IPS-NIHi7 (cell line): Measurements from ENCODE around the gene SLC4A2.

Experiments
- DNase-seq: peaks from one replicate; pipeline ENCODE4 v3.0.0; 2012; ENCODE audit warnings: mixed read lengths; ENCODE audit errors: extremely low spot score

SLC4A2 gene

DNA sequence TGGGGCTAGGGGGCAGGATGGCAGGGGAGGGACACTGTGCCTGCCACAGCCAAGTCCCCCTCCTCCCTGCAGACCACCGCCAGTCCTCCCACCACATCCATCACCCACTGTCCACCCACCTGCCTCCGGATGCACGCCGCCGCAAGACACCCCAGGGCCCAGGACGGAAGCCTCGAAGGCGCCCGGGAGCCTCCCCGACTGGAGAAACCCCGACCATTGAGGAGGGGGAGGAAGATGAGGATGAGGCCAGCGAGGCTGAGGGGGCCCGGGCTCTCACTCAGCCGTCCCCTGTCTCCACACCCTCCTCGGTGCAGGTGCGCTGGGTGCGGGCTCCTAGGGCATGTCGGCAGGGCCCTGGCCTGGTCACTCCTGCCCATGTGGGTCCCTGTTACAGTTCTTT, 5.1 kb downstream of the SLC4A2 start:
- no peak for DNase-seq

DNA sequence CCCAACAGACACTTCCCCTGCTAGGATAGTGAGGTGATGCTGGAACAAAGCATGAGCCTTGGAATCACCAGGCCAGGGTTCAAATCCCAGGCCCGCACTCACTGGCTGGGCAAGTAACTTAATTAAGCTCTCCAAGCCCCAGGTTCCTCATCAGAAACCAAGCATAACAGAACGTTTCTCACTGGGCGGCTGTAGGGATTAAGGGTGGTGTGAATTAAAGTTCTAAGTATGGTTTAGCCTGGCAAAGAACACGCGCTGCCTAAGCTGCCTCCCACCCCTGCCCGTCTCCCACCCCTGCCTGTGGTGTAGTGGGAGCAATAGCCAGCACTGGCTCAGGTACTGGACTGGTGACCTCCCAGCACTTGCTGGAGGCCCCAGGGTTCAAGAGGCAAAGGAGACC, 5.6 kb downstream of the SLC4A2 start:
- no peak for DNase-seq

DNA sequence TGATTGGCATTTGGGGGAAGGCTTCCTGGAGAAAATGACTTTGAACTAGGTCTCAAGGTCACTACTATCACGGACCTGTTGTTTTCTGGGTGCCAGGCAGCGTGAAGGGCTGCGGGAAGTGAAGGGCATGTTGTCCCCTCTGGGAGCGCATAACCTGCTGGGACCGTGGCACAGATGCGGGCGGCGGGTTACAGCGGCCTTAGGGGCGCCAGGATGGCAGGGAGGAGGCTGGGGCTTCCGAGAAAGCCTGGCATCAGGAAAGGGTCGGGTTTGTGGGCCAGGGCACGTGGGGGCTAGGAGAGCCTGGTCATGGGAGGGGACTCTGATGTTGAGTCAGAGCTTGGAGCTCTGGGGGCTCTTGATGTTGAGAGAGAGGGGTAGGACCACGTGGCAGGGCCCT, 6.1 kb downstream of the SLC4A2 start:
- no peak for DNase-seq

DNA sequence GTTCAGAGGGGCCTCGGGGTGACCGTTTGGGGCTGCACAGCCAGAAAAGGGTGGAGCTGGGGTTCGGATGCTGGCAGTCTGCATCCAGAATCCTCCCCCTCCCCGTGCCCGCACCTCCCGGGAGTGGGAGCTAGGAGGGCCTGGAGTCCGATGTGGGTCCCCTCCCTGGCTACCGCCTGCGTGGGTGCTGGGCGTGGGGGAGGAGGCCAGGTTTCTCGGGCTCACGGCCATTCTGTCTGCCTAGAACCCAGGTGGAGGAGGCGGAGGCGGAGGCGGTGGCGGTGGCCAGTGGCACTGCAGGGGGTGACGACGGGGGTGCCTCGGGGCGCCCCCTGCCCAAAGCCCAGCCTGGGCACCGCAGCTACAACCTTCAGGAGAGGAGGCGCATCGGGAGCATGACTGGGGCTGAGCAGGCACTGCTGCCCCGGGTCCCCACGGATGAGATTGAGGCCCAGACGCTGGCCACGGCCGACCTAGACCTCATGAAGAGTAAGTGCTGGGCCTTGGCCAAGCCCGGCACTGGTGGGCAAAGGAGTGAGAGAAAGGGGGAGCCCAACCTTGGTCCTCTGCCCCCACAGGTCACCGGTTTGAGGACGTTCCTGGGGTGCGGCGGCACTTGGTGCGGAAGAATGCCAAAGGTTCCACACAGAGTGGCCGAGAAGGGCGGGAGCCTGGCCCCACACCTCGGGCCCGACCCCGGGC, 7.0 kb downstream of the SLC4A2 start:
- no peak for DNase-seq

DNA sequence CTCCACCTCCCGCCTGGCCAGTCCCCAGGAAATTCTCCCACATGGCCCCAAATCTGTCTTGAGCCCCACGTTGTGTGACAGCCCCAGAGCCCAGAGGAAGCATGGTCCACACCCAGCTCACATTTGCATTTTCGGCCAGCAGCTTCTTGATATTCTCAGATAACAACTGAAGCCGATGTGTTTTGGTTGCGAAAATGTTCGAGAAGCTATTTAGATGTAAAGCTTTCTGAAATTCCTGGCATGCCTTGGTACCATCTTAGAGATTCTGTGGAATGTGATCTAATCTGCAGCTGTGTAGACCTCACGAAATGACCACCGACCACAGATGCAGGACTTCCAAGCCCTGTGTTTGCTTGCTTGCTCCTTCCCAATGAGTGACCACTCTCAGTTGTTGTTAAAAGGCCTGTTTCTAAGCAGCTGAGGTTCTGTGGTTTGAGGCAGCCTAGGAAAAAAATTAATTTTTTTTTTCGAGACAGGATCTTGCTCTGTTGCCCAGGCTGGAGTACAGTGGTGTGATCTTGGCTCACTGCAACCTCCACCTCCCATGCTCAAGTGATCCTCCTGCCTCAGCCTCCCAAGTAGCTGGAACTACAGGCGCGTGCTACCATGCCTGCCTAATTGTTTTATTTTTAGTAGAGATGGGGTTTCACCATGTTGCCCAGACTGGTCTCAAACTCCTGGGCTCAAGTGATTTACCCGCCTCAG, 8.8 kb downstream of the SLC4A2 start:
- DNase-seq: no peak

DNA sequence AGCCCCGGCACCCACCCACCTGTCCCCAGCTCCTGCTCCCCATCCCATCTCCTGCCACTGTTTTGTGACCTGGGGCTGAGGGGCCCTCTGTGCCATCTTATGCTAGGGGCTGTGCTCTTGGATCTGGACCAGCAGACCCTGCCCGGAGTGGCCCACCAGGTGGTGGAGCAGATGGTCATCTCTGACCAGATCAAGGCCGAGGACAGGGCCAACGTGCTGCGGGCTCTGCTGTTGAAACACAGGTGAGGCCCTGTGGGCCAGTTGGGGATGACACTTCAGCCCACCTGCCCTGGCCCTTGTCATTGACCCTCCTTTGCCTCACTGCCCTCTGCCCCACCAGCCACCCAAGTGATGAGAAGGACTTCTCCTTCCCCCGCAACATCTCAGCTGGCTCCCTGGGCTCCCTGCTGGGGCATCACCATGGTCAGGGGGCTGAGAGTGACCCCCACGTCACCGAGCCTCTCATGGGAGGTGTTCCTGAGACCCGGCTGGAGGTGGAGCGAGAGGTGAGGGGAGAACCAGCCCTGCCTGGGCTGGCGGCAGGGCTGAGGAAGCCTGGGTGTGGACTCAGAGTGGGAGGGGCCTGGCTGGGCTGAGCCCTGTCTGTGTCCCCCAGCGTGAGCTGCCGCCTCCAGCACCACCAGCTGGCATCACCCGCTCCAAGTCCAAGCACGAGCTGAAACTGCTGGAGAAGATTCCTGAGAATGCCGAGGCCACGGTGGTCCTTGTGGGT, 10.6 kb downstream of the SLC4A2 start:
- no peak for DNase-seq

DNA sequence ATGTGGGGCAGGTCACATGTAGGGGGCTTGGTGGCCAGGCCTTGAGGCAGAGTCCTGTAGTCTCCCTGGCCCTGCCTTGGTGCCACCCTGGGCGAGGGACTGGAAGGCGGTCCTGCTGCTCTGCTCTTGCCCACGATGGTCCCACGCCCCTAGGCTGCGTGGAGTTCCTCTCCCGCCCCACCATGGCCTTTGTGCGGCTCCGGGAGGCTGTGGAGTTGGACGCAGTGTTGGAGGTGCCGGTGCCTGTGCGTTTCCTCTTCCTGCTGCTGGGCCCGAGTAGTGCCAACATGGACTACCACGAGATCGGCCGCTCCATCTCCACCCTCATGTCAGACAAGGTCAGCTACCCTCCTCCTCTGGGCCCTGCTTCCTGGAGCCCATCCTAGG, 11.2 kb downstream of the SLC4A2 start:
- no peak for DNase-seq

DNA sequence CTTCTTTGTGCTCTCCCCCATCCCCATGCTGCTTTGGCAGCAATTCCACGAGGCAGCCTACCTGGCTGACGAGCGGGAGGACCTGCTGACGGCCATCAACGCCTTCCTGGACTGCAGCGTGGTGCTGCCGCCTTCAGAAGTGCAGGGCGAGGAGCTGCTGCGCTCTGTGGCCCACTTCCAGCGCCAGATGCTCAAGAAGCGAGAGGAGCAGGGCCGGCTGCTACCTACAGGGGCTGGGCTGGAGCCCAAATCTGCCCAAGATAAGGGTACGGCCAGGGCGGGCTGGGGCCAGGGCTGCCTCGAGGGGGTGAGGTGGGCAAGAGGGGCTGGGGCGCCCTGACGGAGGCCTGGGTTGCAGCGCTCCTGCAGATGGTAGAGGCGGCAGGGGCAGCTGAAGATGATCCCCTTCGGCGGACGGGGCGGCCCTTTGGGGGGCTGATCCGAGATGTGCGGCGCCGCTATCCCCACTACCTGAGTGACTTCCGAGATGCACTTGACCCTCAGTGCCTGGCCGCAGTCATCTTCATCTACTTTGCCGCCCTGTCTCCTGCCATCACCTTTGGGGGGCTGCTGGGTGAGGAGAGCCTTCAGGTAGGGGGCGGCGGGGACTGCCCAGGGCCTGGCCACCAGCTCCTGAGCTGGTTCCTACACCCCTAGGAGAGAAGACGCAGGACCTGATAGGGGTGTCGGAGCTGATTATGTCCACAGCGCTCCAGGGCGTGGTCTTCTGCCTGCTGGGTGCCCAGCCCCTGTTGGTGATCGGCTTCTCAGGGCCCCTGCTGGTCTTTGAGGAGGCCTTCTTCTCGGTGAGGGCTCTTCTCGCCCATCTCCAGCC, 11.9 kb downstream of the SLC4A2 start:
- DNase-seq: no peak

DNA sequence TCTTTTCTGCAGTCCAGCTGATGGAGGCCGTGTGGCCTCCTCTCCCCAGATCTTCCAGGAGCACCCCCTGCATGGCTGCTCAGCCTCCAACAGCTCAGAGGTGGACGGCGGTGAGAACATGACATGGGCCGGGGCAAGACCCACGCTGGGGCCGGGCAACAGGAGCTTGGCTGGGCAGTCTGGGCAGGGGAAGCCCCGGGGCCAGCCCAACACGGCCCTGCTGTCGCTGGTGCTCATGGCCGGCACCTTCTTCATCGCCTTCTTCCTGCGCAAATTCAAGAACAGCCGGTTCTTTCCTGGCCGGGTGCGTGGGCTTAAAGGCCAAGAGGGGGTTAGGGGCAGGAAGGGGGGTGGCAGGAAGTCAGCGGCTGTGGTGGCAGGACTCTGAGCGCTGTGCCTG, 14.6 kb downstream of the SLC4A2 start:
- DNase-seq: no peak

DNA sequence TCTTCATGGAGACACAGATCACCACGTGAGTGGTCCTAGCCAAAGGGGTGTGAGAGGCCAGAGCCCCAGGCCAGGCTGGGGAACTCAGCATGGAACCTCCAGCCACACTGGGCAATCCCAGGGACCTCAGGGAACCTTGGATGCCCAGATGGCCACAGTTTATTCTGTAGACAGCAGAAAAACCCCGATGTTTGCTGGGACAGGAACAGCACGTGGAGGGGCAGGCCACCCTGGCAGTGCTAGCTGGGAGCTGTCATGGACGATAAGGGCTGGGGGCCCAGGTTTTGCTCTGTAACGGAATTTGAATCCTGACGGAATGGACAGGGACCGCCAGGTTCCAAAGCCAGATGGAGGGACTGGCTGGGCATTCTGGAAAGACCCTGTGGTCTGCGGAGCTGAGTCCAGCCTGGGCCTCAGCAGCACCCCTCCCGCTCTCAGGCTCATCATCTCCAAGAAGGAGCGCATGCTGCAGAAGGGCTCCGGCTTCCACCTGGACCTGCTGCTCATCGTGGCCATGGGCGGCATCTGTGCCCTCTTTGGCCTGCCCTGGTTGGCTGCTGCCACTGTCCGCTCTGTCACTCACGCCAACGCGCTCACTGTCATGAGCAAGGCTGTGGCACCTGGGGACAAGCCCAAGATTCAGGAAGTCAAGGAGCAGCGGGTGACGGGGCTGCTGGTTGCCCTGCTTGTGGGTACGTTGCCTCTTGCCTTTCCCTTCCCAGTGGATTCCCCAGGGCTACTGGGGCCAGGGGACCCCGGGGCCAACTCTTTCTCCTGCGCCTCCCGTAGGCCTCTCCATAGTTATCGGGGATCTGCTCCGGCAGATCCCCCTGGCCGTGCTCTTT, 15.7 kb downstream of the SLC4A2 start:
- DNase-seq: no peak

DNA sequence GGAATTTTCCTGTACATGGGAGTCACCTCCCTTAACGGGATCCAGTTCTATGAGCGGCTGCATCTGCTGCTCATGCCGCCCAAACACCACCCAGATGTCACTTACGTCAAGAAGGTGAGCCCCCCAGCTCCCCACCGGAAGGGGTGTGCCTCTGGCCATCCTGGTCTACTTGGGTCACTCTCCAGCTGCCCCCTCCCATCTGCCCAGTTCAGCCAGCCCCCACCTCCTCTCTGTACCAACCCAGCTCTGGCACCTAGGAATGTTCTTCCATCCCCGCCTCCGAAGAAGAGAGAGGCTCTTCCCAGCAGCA, 16.2 kb downstream of the SLC4A2 start:
- DNase-seq: no peak

DNA sequence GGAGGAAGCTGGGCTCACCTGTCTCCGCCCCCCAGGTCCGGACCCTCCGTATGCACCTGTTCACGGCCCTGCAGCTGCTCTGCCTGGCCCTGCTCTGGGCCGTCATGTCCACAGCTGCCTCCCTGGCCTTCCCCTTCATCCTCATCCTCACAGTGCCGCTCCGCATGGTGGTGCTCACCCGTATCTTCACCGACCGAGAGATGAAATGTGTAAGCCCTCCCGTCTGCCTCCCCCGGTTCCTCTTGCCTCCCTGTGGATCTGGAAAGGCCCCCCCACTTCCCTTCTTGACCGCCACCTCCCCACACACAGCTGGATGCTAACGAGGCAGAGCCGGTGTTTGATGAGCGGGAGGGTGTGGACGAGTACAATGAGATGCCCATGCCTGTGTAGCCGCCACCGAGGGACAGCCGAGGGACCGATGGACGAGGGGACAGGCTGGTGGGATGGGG, 16.6 kb downstream of the SLC4A2 start:
- DNase-seq: no peak

DNA sequence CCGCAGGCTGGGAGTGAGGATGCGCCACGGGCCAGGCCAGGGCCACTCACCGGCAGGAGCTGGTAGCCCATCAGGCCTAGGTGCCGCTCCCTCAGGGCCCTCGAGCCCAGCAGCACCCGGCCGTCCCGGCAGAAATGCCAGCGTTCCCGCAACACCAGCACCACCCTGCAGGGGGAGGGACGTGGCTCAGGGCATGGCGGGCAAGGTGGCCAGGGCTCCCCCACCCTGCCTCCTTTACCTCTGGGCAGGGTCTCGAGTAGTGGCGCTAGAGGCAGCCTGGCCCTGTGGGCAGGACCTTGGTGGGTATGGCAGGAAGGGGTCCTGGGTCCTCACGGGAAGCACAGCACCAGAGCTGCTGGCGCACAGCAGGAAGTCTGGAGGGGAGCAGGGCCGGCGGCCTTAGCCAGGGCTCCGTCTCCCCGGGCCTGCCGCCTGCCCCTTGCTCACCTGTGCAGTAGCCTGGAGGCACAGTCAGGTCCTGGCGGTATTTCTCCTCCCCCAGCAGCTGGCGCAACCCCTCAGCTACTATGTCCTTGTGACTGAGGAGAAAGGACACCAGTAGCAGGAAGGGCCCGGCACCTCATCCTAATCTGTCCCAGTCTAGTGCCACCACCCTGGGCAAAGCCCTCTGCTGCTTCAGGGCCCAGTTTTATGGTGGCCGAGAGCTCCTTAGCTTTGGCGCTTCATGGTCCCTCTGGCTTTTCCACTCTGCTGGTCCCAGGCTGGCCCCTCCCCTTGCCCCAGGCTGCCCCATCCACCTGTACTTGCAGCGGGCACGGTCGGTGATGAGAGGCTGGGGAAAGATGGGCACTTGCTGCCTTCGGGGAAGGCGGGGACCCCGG, 17.7 kb downstream of the SLC4A2 start:
- peak; percentile 73 for DNase-seq

DNA sequence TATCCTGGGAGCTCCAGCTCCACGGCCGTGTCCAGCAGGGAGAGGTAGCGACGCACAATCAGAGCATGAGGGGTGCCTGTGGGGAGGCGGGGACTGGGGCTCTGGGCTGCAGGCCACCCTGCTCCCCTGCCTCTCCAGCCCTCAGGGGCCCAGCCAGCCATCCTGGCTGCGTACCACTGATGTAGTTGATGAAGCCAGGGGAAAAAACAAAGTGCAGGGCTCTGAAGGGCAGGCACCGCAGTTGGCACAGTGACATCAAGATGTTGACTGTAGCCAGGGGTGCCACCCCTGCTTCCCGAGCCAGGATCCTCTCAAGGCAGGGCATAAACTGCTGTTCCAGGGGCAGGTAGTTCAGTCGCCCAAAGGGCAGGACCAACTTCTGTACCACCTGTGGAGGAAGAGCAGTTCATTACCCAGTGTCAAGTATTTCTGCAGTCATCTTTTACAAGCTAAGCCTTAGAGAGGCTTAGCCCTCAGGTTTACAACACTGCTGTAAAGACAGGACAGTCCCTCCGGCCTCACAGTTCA, 18.4 kb downstream of the SLC4A2 start:
- no peak for DNase-seq

DNA sequence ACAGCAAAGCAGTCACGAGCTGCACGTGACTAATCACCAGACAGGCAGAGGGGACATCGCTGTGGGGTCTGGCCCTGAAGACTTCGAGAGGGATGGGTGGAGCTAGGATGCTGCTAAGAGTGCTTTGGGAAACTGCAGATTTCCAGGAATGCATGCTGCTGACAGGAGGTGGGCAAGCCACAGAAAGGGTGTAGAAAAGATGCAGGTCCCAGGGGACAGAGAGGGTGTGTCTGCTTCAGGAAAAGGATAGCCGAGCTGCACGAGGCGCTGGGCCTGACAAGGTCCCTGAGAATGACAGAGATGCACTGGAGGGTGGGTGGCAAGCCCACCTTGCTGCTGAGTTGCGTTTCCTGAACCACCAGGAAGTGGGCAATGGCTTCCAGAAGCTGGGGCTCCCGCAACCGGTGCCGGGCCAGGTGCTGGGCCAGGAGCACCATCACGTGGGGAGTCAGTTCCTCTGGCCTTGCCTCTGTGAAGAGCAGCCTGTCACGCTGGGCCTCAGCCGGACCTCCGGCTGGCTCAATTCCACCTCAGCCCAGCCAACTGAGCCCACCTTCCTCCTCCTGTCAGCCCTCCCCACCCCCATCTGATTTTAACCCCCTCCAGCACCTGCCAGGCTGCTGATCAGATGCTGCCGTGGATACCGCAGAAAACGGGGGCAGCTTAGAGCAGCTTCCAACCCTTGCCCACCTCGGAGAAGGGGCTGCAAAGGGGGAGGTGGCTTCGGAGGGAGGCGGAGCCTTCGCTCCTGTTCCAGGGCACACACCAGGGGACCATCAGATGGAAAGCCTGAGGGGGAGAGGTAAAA, 19.0 kb downstream of the SLC4A2 start:
- DNase-seq: peak; percentile 58

DNA sequence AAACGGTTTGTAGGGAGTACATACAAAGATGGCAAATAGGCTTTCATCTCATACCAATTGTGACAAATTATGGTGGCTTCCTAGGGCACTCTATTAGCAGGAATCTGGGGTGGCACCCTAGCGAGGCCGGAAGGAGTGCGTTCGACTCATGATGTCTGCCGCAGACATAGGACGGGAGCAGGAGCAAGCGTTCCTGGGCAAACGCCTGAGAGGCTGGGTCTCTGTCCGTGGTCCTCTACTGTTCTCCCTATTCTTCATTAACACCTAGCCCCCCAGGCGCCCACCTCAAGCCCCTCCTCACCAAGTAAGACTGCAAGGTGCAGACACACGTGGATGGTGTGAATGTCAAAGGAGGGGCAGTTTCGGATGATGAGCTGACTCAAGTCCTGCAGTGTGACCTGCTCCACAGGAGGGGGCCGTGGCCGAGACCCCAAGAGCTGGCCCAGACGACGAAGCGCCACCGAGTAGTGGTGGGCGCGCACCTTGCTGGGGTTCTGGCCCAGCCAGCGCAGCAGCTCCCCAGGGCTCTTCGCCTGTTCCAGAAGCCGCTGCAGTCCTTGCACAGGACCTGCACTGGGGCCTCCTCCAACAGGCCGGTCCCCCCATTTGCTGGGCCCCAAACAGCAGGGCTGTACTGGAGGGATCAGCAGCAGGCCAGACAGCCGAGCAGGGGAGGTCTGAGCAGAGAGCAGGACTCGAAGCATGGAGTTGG, 20.0 kb downstream of the SLC4A2 start:
- no peak for DNase-seq

DNA sequence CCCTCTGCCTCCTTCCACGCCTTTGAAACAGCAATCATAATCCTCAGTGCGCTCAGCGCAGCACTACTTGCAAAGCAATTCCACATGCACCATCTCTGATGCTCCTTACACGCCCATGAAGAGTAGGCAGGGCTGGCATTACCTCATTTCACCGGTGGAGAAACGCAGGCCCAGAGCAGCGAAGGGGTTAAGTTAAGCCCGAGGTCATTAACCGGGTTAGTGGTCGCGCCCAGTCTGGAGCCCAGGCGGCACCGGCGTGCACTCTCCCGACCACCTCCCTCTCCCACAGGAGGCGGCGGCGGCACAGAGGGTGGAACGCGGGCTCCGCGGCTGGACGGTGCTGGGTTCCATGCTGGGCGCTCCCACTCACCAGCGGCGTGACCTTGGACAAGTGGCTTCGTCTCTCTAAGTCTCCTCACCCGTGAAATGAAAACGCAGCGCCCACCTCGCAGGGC, 20.7 kb downstream of the SLC4A2 start:
- DNase-seq: no peak

DNA sequence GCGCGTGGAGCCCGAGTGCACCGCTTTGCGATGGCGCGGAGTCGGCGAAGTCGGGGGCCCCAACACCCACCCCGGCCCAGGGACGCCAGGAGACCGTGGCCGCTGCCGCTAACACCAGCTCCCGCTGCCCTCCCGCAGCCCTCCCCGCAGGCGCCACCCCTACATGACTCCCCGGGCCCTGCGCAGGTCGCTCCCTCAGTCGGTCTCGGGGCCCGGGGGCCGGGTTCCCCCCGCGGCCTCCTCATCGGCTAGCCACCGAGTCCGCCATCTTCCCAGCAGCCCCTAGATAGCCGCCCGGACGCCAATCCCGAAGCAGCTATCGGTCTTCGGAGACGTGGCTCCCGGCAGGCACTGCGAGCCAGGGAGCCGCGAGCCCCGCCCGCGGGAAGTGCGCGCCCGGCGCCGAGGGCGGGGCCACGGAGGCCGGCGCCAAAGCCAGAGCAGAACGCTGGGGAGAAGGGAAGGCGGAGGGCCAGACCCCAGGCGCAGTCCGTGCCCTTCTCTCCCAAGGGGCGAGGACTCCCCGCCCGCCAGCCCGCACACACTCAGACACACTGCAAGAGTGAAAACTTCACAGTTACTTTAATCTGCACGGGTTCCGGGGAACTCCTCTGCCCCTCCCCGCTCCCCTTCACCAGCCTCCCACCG, 21.3 kb downstream of the SLC4A2 start, which contains the start of gene FASTK:
Gene FASTK, minus strand, starts transcription at position 288 of the 648 bp plus-strand sequence. Its CDS starts 43 bp downstream, at position 245.
- DNase-seq: peak; percentile 91
